ENCODE results near the gene TBC1D4. TPM values are rescaled to one million over a fixed set of nuclear protein-coding genes. Genes with fewer than 3 reads are reported as not detected.

The TBC1D4 gene
- total RNA-seq, 1 experiment from 2014 or later: 5.5 TPM

GRCh38 chr13:75373988-75374387 is 108.0 kb downstream of the TBC1D4 start:
- H3K9me3 ChIP-seq (ENCODE audit: control insufficient read depth, insufficient read depth, low read depth, low read length): no peaks in the 10 kb centered on the region
- no peaks in the 10 kb centered on the region for H3K4me1 ChIP-seq (ENCODE audit: control insufficient read depth, insufficient read depth, low read length)
- no peaks in the 10 kb centered on the region for H3K27me3 ChIP-seq (ENCODE audit: control insufficient read depth, insufficient read depth, low read length)
- no TSS peak for BruUV-seq (replicated peaks)
- no peak for DNase-seq (ENCODE audit: low read depth, low spot score)
- TF ChIP-seq TCF7L2 (IDR thresholded peaks at IDR 0.05; ENCODE audit: low read depth, low read length) (no peak), REST (IDR thresholded peaks at IDR 0.05; ENCODE audit: insufficient read depth in 1 of 2, low read depth in 2 of 2, low read length in 1 of 2) (no peak), POLR2AphosphoS5 (IDR thresholded peaks at IDR 0.05; ENCODE audit: low read depth, low read length) (no peak), CTCF (IDR thresholded peaks at IDR 0.05) (no peak), SIN3A (IDR thresholded peaks at IDR 0.05; ENCODE audit: borderline replicate concordance, insufficient read depth, low read depth, low read length) (no peak)
- ChIA-PET POLR2A (no interaction called here), CTCF (no interaction called here)
- in situ Hi-C loops (cut with HindIII; ENCODE audit: low pct_unique_long_range_greater_than_20kb, low sequenced_read_pairs) (no loop called here), intact Hi-C loops (cut with micrococcal nuclease; ENCODE audit: unreplicated experiment) (loop anchor here (5.0 kb wide), 1 partner anchor 108 kb away; the partner anchor contains the start of gene TBC1D4)
- no peak overlapping the region for H3K4me3 ChIP-seq (ENCODE audit: low read depth in 2 of 2, low read length in 2 of 2)
- no peak overlapping the region for H3K27ac ChIP-seq (ENCODE audit: low read length)
- ATAC-seq: no peak
- H3K36me3 ChIP-seq (ENCODE audit: control insufficient read depth, insufficient read depth, low read length): no peaks in the 10 kb centered on the region

GRCh38 chr13:75372923-75373841 is 108.8 kb downstream of the TBC1D4 start:
- Histone ChIP-seq H3K36me3 (ENCODE audit: control insufficient read depth, insufficient read depth, low read length) (no peaks in the 10 kb centered on the region), H3K4me1 (ENCODE audit: control insufficient read depth, insufficient read depth, low read length) (no peaks in the 10 kb centered on the region), H3K9me3 (ENCODE audit: control insufficient read depth, insufficient read depth, low read depth, low read length) (no peaks in the 10 kb centered on the region), H3K27me3 (ENCODE audit: control insufficient read depth, insufficient read depth, low read length) (no peaks in the 10 kb centered on the region), H3K4me3 (ENCODE audit: low read depth in 2 of 2, low read length in 2 of 2) (no peak overlapping the region), H3K27ac (ENCODE audit: low read length) (no peak overlapping the region)
- TF ChIP-seq CTCF (IDR thresholded peaks at IDR 0.05) (no peak), SIN3A (IDR thresholded peaks at IDR 0.05; ENCODE audit: borderline replicate concordance, insufficient read depth, low read depth, low read length) (no peak), POLR2AphosphoS5 (IDR thresholded peaks at IDR 0.05; ENCODE audit: low read depth, low read length) (no peak), REST (IDR thresholded peaks at IDR 0.05; ENCODE audit: insufficient read depth in 1 of 2, low read depth in 2 of 2, low read length in 1 of 2) (no peak), TCF7L2 (IDR thresholded peaks at IDR 0.05; ENCODE audit: low read depth, low read length) (no peak)
- intact Hi-C loops (cut with micrococcal nuclease; ENCODE audit: unreplicated experiment) (loop anchor here (5.0 kb wide), 1 partner anchor 109 kb away; the partner anchor contains the start of gene TBC1D4), in situ Hi-C loops (cut with HindIII; ENCODE audit: low pct_unique_long_range_greater_than_20kb, low sequenced_read_pairs) (no loop called here)
- ChIA-PET POLR2A (interaction anchor here (0.6 kb wide), 1 partner anchor 117 kb away, joined by 4 read pairs; no protein-coding TSS in a partner anchor), CTCF (interaction anchor here (0.7 to 1.3 kb wide), 2 partner anchors 109 to 920 kb away, joined by 4 read pairs; partner anchors contain the start of gene TBC1D4)
- no peak for ATAC-seq
- DNase-seq (ENCODE audit: low read depth, low spot score): no peak
- no TSS peak for BruUV-seq (replicated peaks)

Measured in Panc1 (cell line).